Ishikawa (cell line): Measurements from ENCODE around the gene TRIM3.
A peak's percentile ranks its signal among the peaks of the same experiment; 100 is the strongest.

Experiments
- CEBPB ChIP-seq: IDR thresholded peaks from 2 replicates; pipeline ENCODE4 v1.6.1; 2012
- CREB1 ChIP-seq: IDR thresholded peaks from 2 replicates; pipeline ENCODE4 v1.6.1; 2012; ENCODE audit warnings: low read depth
- EGR1 ChIP-seq: IDR thresholded peaks from 2 replicates; pipeline ENCODE4 v1.6.1; 2012
- EP300 ChIP-seq: IDR thresholded peaks from 2 replicates; pipeline ENCODE4 v1.6.1; 2012; ENCODE audit warnings: borderline replicate concordance
- FOXM1 ChIP-seq: IDR thresholded peaks from 2 replicates; pipeline ENCODE4 v1.6.1; 2012; ENCODE audit warnings: low read depth, borderline replicate concordance
- NFIC ChIP-seq: IDR thresholded peaks from 2 replicates; pipeline ENCODE4 v1.6.1; 2012
- RAD21 ChIP-seq: IDR thresholded peaks from 2 replicates; pipeline ENCODE4 v1.6.1; 2012; ENCODE audit warnings: low read depth
- TAF1 ChIP-seq: IDR thresholded peaks from 2 replicates; pipeline ENCODE4 v1.6.1; 2012; ENCODE audit warnings: low read depth, mild to moderate bottlenecking
- TCF12 ChIP-seq: IDR thresholded peaks from 2 replicates; pipeline ENCODE4 v1.6.1; 2012; ENCODE audit warnings: low read depth
- TEAD4 ChIP-seq: IDR thresholded peaks from 2 replicates; pipeline ENCODE4 v1.6.1; 2012
- YY1 ChIP-seq: IDR thresholded peaks from 2 replicates; pipeline ENCODE4 v1.6.1; 2012; ENCODE audit warnings: low read depth
- ZBTB7A ChIP-seq: IDR thresholded peaks from 2 replicates; pipeline ENCODE4 v1.6.1; 2012; ENCODE audit warnings: low read depth
- TF ChIP-seq, protein P1 (sequence below): IDR thresholded peaks from 2 replicates; pipeline ENCODE4 v1.6.1; 2012
- TF ChIP-seq, protein P2 (sequence below): IDR thresholded peaks from 2 replicates; pipeline ENCODE4 v1.6.1; 2012
- TF ChIP-seq, protein P3 (sequence below): IDR thresholded peaks from 2 replicates; pipeline ENCODE4 v1.6.1; 2012; ENCODE audit warnings: low read depth, mild to moderate bottlenecking

Gene TRIM3

DNA sequence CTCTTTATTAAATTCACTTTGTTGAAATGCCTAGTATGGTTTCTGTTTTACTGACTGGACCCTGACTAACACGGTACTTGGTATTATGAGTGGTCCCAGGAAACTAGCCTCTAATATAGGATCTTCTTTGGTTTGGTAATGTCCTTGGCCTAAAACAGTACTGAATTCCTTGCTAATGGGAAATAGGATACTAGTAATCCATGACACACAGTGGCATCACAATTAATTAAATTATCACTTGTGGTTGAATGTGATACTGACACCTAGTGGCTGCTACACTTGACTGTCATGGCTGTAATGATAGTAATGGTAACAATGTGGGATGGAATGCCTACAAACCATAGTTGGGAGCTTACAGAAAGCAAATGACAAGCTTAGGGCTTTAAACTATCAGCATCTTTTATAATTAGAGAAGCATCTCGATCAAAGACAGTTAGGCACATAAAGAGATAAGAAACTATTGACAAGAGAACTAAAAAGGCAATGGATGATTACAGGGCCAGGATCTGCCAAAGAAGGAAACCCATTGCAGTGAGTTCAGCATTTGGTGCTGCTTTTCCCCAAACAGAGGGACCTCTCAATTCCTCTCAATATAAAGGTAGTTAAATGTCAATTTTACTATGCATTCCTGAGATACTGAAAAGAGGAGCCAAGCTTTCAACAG is 32.0 kb upstream of the TRIM3 start:
- TF ChIP-seq EP300: no peak
- TF ChIP-seq EGR1: no peak
- TF ChIP-seq NFIC: no peak
- TF ChIP-seq, protein P1, sequence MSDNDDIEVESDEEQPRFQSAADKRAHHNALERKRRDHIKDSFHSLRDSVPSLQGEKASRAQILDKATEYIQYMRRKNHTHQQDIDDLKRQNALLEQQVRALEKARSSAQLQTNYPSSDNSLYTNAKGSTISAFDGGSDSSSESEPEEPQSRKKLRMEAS: no peak
- peak; percentile 59 for TF ChIP-seq RAD21

DNA sequence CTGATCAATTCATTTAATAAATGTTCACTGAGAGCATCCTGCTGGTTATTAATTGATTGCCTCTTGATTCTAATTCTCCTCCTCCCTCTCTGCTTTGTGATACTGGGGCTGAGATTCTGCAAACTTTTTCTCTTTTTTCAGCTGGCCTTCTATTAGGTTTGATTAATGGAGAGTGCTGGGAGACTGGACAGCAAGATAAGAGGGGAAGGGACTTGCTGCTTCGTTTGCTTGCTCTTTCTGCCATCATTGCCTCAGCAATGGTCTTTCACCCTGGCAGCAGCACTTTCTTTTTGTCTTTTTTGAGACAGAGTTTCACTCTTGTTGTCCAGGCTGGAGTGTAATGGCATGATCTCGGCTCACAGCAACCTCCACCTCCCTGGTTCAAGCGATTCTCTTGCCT is 30.4 kb upstream of the TRIM3 start:
- TF ChIP-seq RAD21 (no peak), TCF12 (no peak), EGR1 (no peak), EP300 (no peak), TAF1 (no peak), YY1 (no peak), ZBTB7A (no peak), CREB1 (no peak), FOXM1 (no peak), CEBPB (no peak), TEAD4 (no peak)
- TF ChIP-seq, protein P1: no peak
- TF ChIP-seq, protein P2, sequence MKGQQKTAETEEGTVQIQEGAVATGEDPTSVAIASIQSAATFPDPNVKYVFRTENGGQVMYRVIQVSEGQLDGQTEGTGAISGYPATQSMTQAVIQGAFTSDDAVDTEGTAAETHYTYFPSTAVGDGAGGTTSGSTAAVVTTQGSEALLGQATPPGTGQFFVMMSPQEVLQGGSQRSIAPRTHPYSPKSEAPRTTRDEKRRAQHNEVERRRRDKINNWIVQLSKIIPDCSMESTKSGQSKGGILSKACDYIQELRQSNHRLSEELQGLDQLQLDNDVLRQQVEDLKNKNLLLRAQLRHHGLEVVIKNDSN: no peak
- TF ChIP-seq, protein P3, sequence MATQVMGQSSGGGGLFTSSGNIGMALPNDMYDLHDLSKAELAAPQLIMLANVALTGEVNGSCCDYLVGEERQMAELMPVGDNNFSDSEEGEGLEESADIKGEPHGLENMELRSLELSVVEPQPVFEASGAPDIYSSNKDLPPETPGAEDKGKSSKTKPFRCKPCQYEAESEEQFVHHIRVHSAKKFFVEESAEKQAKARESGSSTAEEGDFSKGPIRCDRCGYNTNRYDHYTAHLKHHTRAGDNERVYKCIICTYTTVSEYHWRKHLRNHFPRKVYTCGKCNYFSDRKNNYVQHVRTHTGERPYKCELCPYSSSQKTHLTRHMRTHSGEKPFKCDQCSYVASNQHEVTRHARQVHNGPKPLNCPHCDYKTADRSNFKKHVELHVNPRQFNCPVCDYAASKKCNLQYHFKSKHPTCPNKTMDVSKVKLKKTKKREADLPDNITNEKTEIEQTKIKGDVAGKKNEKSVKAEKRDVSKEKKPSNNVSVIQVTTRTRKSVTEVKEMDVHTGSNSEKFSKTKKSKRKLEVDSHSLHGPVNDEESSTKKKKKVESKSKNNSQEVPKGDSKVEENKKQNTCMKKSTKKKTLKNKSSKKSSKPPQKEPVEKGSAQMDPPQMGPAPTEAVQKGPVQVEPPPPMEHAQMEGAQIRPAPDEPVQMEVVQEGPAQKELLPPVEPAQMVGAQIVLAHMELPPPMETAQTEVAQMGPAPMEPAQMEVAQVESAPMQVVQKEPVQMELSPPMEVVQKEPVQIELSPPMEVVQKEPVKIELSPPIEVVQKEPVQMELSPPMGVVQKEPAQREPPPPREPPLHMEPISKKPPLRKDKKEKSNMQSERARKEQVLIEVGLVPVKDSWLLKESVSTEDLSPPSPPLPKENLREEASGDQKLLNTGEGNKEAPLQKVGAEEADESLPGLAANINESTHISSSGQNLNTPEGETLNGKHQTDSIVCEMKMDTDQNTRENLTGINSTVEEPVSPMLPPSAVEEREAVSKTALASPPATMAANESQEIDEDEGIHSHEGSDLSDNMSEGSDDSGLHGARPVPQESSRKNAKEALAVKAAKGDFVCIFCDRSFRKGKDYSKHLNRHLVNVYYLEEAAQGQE: no peak

DNA sequence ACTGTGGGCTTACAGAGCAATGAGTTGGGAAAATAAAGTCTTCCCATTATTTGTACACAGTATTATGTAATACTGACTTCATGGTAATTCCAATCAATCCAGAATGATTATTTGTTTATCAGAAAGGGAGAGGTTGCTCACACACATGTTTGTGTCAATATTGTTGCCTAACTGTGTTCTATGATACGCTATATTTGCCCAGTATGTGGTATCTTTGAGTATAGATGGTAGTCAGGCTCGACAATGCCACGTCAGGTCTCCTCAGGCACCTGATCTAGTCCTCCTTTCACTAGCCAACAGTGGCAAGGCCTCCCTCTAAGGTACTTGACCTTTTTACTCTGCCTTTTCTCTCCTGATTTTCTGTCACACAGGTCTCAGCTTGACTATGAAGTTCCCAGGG is 28.6 kb upstream of the TRIM3 start:
- no peak for TF ChIP-seq EGR1
- TF ChIP-seq, protein P3: no peak
- TF ChIP-seq CEBPB: no peak
- TF ChIP-seq EP300: no peak
- TF ChIP-seq, protein P2: no peak
- no peak for TF ChIP-seq ZBTB7A
- TF ChIP-seq FOXM1: no peak

DNA sequence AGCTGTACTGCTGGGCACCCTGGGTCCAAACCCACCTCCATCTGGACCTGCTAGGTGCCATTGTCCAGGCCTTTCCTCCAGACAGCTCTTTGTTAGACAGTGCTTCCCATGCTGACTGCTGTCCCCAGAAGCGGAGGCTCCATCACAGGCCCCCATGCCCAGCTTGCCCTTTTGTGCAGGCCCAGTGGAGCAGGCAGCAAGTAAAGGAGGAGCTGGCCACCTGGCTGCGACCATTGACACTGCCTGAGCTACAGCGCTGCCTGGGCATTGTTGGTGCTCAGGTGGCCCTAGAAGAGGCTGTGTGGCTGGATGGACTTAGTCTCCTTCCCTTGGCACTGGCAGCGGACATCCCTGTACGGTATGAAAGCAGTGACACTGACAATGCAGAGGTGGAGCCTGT is 24.8 kb upstream of the TRIM3 start:
- TF ChIP-seq CREB1 (no peak), TEAD4 (no peak), NFIC (no peak), TCF12 (no peak), CEBPB (no peak), YY1 (no peak), ZBTB7A (no peak), RAD21 (no peak), EGR1 (no peak), FOXM1 (no peak), TAF1 (no peak)
- TF ChIP-seq, protein P1: no peak
- TF ChIP-seq, protein P3: no peak
- TF ChIP-seq, protein P2: no peak
